HepG2 (cell line): Measurements from ENCODE around the gene NBEA. TPM values are rescaled to one million over a fixed set of nuclear protein-coding genes. Genes with fewer than 3 reads are reported as not detected.

ENCODE experiments used
- ATF3 ChIP-seq: sonication (generic); formaldehyde crosslinking; IDR thresholded peaks from 2 replicates; pipeline ENCODE4 v1.4.0; 2020; ENCODE audit warnings: missing genetic modification reagents
- CBFB ChIP-seq: sonication (generic); formaldehyde crosslinking; IDR thresholded peaks from 2 replicates; pipeline ENCODE4 v1.4.0; 2020; ENCODE audit warnings: missing genetic modification reagents
- CCDC6 ChIP-seq: sonication (generic); formaldehyde crosslinking; IDR thresholded peaks from 2 replicates; pipeline ENCODE4 v1.8.1; 2022; ENCODE audit warnings: mild to moderate bottlenecking, missing genetic modification reagents, moderate library complexity
- DRAP1 ChIP-seq: IDR thresholded peaks from 2 replicates; pipeline ENCODE4 v1.6.1; 2016; ENCODE audit warnings: missing genetic modification reagents, missing compliant biosample characterization
- EHMT2 ChIP-seq: fragments of 200-600 bp; sonication (generic); IDR thresholded peaks from 2 replicates; pipeline ENCODE4 v1.7.0; 2017; ENCODE audit warnings: antibody characterized with exemption, low read depth, low read length, borderline replicate concordance
- FOXK2 ChIP-seq: fragments of 450-650 bp; IDR thresholded peaks from 2 replicates; pipeline ENCODE4 v1.6.1; 2016
- GTF3A ChIP-seq: sonication (generic); formaldehyde crosslinking; conservative IDR thresholded peaks from 2 replicates; pipeline ENCODE4 v1.4.0; 2020; ENCODE audit warnings: mild to moderate bottlenecking, missing genetic modification reagents
- HNRNPL ChIP-seq: fragments of 200-400 bp; formaldehyde crosslinking; IDR thresholded peaks from 2 replicates; pipeline ENCODE4 v1.6.1; 2017; ENCODE audit warnings: mild to moderate bottlenecking, low read depth, low read length
- HOMEZ ChIP-seq: IDR thresholded peaks from 2 replicates; pipeline ENCODE4 v1.6.1; 2016; ENCODE audit warnings: low read depth
- LCORL ChIP-seq, 2 experiments: fragments of 450-650 bp in 1 of 2; sonication (generic) in 1 of 2; formaldehyde crosslinking in 1 of 2; IDR thresholded peaks; 2 replicates each; pipeline versions ENCODE4 v1.5.0 to v1.6.1; 2017 to 2020; ENCODE audit warnings: antibody characterized with exemption in 1 of 2, missing genetic modification reagents in 1 of 2
- MAF1 ChIP-seq: sonication (generic); formaldehyde crosslinking; IDR thresholded peaks from 2 replicates; pipeline ENCODE4 v1.5.0; 2020; ENCODE audit warnings: missing genetic modification reagents, borderline replicate concordance
- NCOR1 ChIP-seq: fragments of 200-600 bp; sonication (generic); IDR thresholded peaks from 2 replicates; pipeline ENCODE4 v1.7.0; 2017; ENCODE audit warnings: antibody characterized with exemption, low read length, borderline replicate concordance
- NFYC ChIP-seq: IDR thresholded peaks from 2 replicates; pipeline ENCODE4 v1.6.1; 2016; ENCODE audit warnings: missing genetic modification reagents, missing compliant biosample characterization
- NR1H2 ChIP-seq: sonication (generic); formaldehyde crosslinking; IDR thresholded peaks from 2 replicates; pipeline ENCODE4 v1.8.1; 2022; ENCODE audit warnings: low read depth, missing genetic modification reagents, borderline replicate concordance
- PHB2 ChIP-seq: fragments of 450-650 bp; IDR thresholded peaks from 2 replicates; pipeline ENCODE4 v1.6.1; 2018; ENCODE audit not compliant: partially characterized antibody
- RFXAP ChIP-seq: sonication (generic); formaldehyde crosslinking; IDR thresholded peaks from 2 replicates; pipeline ENCODE4 v1.4.0; 2020; ENCODE audit warnings: missing genetic modification reagents, borderline replicate concordance
- RXRB ChIP-seq: IDR thresholded peaks from 2 replicates; pipeline ENCODE4 v1.6.1; 2016; ENCODE audit warnings: borderline replicate concordance, missing genetic modification reagents, missing compliant biosample characterization
- SAP130 ChIP-seq: IDR thresholded peaks from 2 replicates; pipeline ENCODE4 v1.6.1; 2016; ENCODE audit warnings: low read depth
- SOX5 ChIP-seq: IDR thresholded peaks from 2 replicates; pipeline ENCODE4 v1.6.1; 2016; ENCODE audit warnings: borderline replicate concordance
- SRF ChIP-seq: IDR thresholded peaks from 2 replicates; pipeline ENCODE4 v1.6.1; 2011; ENCODE audit warnings: mild to moderate bottlenecking, low read depth, low read length, moderate library complexity
- TARDBP ChIP-seq: sonication (generic); formaldehyde crosslinking; IDR thresholded peaks from 2 replicates; pipeline ENCODE4 v1.8.0; 2022; ENCODE audit warnings: mild to moderate bottlenecking, missing genetic modification reagents
- XBP1 ChIP-seq: sonication (generic); formaldehyde crosslinking; IDR thresholded peaks from 2 replicates; pipeline ENCODE4 v1.5.0; 2020; ENCODE audit warnings: missing genetic modification reagents
- ZFP62 ChIP-seq: sonication (generic); formaldehyde crosslinking; IDR thresholded peaks from 2 replicates; pipeline ENCODE4 v1.4.0; 2020; ENCODE audit warnings: missing genetic modification reagents
- ZFY ChIP-seq: sonication (generic); formaldehyde crosslinking; IDR thresholded peaks from 2 replicates; pipeline ENCODE4 v1.4.0; 2020; ENCODE audit warnings: missing genetic modification reagents
- ZMAT5 ChIP-seq: sonication (generic); formaldehyde crosslinking; IDR thresholded peaks from 2 replicates; pipeline ENCODE4 v1.5.0; 2020; ENCODE audit warnings: mild to moderate bottlenecking, low read depth, missing genetic modification reagents, borderline replicate concordance
- ZMYM4 ChIP-seq: sonication (generic); formaldehyde crosslinking; IDR thresholded peaks from 2 replicates; pipeline ENCODE4 v1.8.1; 2023; ENCODE audit warnings: mild to moderate bottlenecking, missing genetic modification reagents
- ZNF784 ChIP-seq: sonication (generic); formaldehyde crosslinking; IDR thresholded peaks from 2 replicates; pipeline ENCODE4 v1.5.1; 2020; ENCODE audit warnings: missing genetic modification reagents, mild to moderate bottlenecking, borderline replicate concordance
- ZNF816 ChIP-seq: sonication (generic); formaldehyde crosslinking; IDR thresholded peaks from 2 replicates; pipeline ENCODE4 v1.8.0; 2022; ENCODE audit warnings: missing genetic modification reagents, mild to moderate bottlenecking, borderline replicate concordance
- polyA plus RNA-seq, 8 experiments: library from polyadenylated mRNA; depleted of rRNA in 3 of 8; stranded (reverse) in 7 of 8; unstranded in 1 of 8; fragments of >200 nt; fragmentation: Illumina TruSeq in 4 of 8; extraction: Trizol in 4 of 8; gene quantifications; 2 replicates each; pipeline versions ENCODE4 v1.2.1 to v1.2.3, GENCODE V29; 2011 to 2016; ENCODE audit warnings: low read depth in 4 of 8, missing spikeins in 1 of 8, mixed read lengths in 1 of 8; ENCODE audit not compliant: insufficient read depth in 1 of 8
- total RNA-seq, 5 experiments: library from RNA; depleted of rRNA; stranded (reverse); fragments of >200 nt; fragmentation: Illumina TruSeq; extraction: Trizol; gene quantifications; 2 replicates each; pipeline ENCODE4 v1.2.3, GENCODE V29; 2016; ENCODE audit warnings: low read depth in 1 of 5

The NBEA gene
- total and polyA plus RNA-seq, 2 of the 13 experiments (the other 11 are each of a cell fraction or from before 2014, with no cell fraction given): 2.7 to 2.8 TPM

GRCh38 chr13:35349673-35350278, 407.7 kb downstream of the NBEA start (continued):
- TF ChIP-seq HOMEZ (CRISPR knock-in tag) (peak; percentile 98), PHB2 (no peak), RFXAP (no peak), ATF3 (CRISPR knock-in tag) (peak; percentile 57; the same call in 1 of the 2 replicates), NFYC (CRISPR knock-in tag) (no peak), NCOR1 (peak; percentile 54; the same call in 1 of the 2 replicates), XBP1 (CRISPR knock-in tag) (no peak), FOXK2 (no peak), ZMAT5 (CRISPR knock-in tag) (no peak), MAF1 (CRISPR knock-in tag) (no peak), SRF (no peak), ZFP62 (CRISPR knock-in tag) (no peak), ZNF784 (0 out of 2 replicates have a peak, but pooled peaks have one; percentile 38), ZNF816 (CRISPR knock-in tag) (0 out of 2 replicates have a peak, but pooled peaks have one; percentile 40), LCORL (IDR thresholded peaks at IDR 0.05) (no peak), LCORL (CRISPR knock-in tag; IDR thresholded peaks at IDR 0.05) (no peak), TARDBP (peak; percentile 13; the same call in 1 of the 2 replicates), SAP130 (CRISPR knock-in tag) (peak; percentile 55; the same call in 1 of the 2 replicates), RXRB (CRISPR knock-in tag) (peak; percentile 89), EHMT2 (0 out of 2 replicates have a peak, but pooled peaks have one; percentile 59), HNRNPL (no peak), ZMYM4 (CRISPR knock-in tag) (peak; percentile 79), NR1H2 (CRISPR knock-in tag) (no peak), DRAP1 (no peak), ZFY (CRISPR knock-in tag) (no peak), GTF3A (CRISPR knock-in tag) (no peak), CBFB (CRISPR knock-in tag) (no peak), CCDC6 (CRISPR knock-in tag) (no peak), SOX5 (CRISPR knock-in tag) (peak; percentile 41; the same call in 1 of the 2 replicates)
